Activated T-helper 17 cell treated with anti-CD3 and anti-CD28 coated beads, Interleukin-2, amount 50 U/mL, for 72 hours (primary cell): ENCODE data around the gene SYNGR2. TPM values are rescaled to one million over a fixed set of nuclear protein-coding genes. Genes with fewer than 3 reads are reported as not detected.

ENCODE experiments used
- ATAC-seq: fragments of 150-1000 bp; cut with Tn5 transposase; replicated peaks from 2 replicates; pipeline ENCODE4 v1.10.0; 2021; ENCODE audit warnings: mild to moderate bottlenecking, moderate library complexity
- H3K27ac Mint-ChIP-seq: one replicate; pipeline ENCODE4 v1.8.0; 2022; ENCODE audit warnings: mixed read lengths
- H3K27me3 Mint-ChIP-seq: one replicate; pipeline ENCODE4 v1.8.0; 2022; ENCODE audit warnings: mixed read lengths
- H3K36me3 Mint-ChIP-seq: one replicate; pipeline ENCODE4 v1.8.0; 2022; ENCODE audit warnings: low read depth, mild to moderate bottlenecking, mixed read lengths
- H3K4me1 Mint-ChIP-seq: one replicate; pipeline ENCODE4 v1.8.0; 2022; ENCODE audit warnings: mixed read lengths
- H3K4me3 Mint-ChIP-seq: one replicate; pipeline ENCODE4 v1.8.0; 2022; ENCODE audit warnings: mild to moderate bottlenecking, mixed read lengths
- H3K9me3 Mint-ChIP-seq: one replicate; pipeline ENCODE4 v1.8.0; 2022; ENCODE audit warnings: mixed read lengths
- total RNA-seq, 2 donors: library from RNA; stranded (reverse); gene quantifications; one replicate each; pipeline ENCODE4 v1.2.3, GENCODE V29; 2022

The SYNGR2 gene
- total RNA-seq, 2 donors from 2014 or later, result 90.4 to 118 TPM

DNA sequence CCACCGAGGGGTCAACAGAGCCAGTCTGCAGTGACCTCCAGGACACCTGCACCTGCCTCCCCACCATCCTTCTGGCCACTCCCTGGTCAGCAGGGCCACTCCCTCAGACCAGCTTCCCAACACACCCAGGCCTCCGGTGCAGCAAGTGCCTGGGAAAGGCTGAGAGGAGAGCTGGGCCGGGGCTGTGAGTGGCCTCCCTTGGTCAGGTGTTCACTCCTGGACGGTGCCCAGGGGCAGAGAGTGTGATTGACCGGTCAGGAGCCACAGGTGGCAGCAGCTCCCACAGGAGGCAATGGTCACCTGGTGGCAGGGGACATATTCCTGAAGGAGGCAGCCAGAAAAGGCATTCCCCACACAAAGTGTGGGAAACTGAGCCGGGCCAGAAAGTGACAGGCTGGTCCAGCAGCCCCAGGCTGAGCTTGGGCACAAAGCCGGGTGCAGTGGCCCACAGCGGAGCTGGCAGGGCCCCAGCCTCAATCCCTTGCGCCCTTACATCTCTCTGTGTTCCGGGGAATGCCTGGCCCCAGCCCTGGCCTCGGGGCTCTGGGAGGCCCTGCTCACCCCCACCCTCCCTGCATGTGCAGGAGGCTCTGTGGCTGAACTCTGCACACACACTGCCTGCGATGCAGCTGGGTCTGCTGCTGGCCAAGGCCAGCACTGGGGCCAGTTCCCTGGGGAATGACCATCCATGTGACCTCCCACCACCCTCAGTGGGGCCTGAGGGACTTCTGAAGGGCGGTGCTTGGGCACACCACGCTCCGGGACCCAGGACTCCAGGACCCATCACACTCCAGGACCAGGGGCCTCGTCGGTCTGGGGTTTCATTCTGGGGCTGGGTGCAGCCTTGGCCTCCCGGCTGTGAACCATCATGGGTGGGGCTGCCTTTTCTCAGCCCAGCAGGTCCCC is 23.4 kb upstream of the SYNGR2 start:
- Mint-ChIP-seq H3K4me1 (peaks cover 10% of the 10 kb centered on the region), H3K27ac (peak overlapping the region; percentile 62), H3K36me3 (peaks cover 25% of the 10 kb centered on the region), H3K27me3 (no peaks in the 10 kb centered on the region), H3K4me3 (no peak overlapping the region), H3K9me3 (no peaks in the 10 kb centered on the region)
- no peak for ATAC-seq

DNA sequence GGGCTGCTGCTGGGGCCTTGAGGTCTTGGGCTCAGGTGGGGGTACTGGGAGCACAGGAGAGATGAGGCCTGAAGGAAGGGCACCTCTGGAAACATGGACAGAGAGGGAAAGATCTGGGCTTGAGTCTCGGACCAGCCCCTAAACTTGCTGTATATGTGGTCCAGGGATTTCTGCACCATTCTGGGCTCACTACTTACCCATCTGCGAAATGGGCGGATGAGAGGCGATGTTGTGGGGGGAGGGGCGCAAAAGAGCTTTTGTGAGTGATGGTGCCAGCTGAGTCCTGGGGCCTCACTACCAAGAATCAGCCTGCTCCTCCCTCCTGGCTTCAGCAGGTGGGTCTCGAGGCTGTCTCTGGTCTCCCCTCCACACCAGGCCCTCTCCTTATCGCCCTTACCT is 21.9 kb upstream of the SYNGR2 start:
- peak overlapping the region; percentile 22 for H3K27ac Mint-ChIP-seq
- no peak overlapping the region for H3K4me3 Mint-ChIP-seq
- H3K27me3 Mint-ChIP-seq, result no peaks in the 10 kb centered on the region
- peaks cover 13% of the 10 kb centered on the region for H3K36me3 Mint-ChIP-seq
- peaks cover 9% of the 10 kb centered on the region for H3K4me1 Mint-ChIP-seq
- no peaks in the 10 kb centered on the region for H3K9me3 Mint-ChIP-seq
- no peak for ATAC-seq

DNA sequence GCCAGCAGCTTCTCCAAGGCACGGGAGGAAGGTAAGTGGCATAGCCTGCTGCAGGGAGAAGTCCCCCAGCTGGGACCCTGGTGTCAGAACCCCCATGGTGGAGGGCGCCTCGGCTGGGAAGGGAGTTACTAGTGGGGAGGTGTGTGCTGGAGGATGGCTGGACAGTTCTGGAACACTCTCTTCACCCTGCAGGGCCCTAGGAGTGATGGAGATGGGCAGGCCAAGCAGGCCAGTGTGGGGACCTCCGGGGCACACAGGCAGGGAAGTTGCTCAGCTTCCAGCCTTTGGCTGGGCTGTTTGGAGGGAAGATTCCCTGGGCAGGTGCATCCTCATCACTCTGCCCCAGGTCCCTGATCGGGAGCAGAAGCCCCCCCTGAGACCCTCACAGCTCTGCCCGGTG is 21.5 kb upstream of the SYNGR2 start:
- H3K36me3 Mint-ChIP-seq, result peaks cover 9% of the 10 kb centered on the region
- H3K27me3 Mint-ChIP-seq, result no peaks in the 10 kb centered on the region
- no peaks in the 10 kb centered on the region for H3K9me3 Mint-ChIP-seq
- peaks cover 9% of the 10 kb centered on the region for H3K4me1 Mint-ChIP-seq
- H3K4me3 Mint-ChIP-seq, result no peak overlapping the region
- peak overlapping the region; percentile 62 for H3K27ac Mint-ChIP-seq
- ATAC-seq, result no peak

DNA sequence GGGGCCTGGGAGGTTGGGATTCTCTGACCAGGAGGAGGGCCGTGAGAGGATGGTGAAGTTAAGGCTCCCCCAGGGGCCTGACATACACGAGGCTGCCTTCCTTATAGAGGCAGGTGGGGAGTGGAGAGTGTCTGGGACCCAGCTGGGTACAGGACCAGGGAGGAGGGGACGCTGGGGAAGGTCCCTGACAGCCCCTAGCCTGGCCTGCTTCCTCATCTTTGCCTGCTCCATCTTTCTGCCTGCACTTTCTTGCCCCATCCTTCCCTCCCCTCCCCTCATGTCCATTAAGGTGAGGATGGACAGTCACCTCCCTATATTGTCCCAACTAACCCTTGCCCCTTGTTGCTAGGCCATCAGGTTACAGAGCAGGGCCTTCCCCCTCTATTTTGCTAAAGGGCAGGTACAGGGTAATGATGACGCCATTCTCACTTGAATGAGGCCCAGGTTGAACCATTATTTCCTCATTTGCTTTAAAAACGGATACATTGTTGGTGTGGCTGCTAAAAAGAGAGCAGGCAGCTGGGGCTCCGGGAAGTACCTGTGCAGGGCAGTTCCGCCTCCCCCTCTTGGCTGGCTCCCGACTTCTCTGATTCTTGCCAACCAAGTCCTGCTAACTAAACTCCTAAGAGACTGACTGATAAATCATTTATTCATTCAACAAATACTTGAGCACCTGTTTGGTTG is 20.9 kb upstream of the SYNGR2 start:
- Mint-ChIP-seq H3K4me1 (peaks cover 9% of the 10 kb centered on the region), H3K4me3 (no peak overlapping the region), H3K9me3 (no peaks in the 10 kb centered on the region), H3K27me3 (no peaks in the 10 kb centered on the region), H3K36me3 (peaks cover 4% of the 10 kb centered on the region), H3K27ac (peak overlapping the region; percentile 62)
- ATAC-seq, result peak; percentile 28

DNA sequence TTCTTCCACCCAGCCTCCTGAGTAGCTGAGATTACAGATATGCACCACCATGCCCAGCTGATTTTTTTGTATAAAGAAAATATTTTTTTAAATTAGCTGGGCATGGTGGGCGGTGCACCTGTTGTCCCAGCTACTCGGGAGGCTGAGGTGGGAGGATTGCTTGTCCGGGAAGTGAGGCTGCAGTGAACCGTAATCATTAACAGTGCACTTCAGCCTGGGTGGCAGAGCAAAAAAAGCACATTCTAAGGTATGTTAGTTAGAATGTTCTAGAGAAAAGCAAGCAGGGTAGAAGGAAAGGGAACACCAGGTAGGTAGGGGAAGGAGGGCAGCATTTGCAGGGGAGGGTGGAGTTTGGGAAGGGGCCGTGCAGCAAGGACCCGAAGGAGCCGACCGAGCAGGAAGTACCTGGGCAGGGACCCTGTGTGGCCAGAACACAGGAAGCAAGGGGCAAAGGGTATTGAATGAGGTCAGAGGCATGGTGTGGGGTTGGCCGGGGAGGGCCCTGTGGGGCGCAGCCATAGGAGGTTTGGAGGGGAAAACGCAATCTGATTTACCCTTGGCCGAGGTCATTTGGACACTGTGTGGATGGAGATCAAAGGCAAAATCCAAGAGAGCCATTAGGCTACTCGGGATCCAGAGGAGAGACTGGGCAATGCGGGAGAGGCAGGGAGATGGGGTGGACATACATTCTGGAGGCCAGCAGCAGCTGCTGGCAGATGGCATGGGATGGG is 19.9 kb upstream of the SYNGR2 start:
- Mint-ChIP-seq H3K4me3 (no peak overlapping the region), H3K27me3 (no peaks in the 10 kb centered on the region), H3K36me3 (no peaks in the 10 kb centered on the region), H3K4me1 (peaks cover 9% of the 10 kb centered on the region), H3K9me3 (no peaks in the 10 kb centered on the region), H3K27ac (no peak overlapping the region)
- ATAC-seq, result no peak

DNA sequence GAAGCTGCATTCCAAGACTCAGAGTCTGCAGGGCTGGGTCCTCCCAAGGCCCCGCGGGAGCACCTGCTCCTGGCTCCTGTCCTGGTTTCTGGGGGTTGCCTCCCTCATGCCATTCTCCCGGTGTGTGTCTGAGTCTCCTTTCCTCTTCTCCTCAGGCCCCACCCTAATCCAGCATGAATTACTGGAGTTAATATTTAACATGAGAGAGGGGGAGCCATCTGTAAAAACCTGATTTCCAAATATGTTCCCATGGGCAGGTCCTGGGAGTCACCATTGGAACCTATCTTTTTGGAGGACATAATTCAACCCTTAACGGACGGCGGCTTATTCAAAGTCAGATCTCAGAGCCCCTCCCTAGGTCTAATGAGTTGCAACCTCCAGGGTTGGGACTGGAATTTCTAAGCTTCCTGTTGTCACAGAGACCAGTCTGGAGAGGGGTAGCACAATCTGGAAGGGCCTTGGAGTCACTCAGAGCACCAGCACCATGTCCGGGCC is 16.8 kb upstream of the SYNGR2 start:
- ATAC-seq, result no peak
- H3K4me1 Mint-ChIP-seq, result peaks cover 9% of the 10 kb centered on the region
- no peaks in the 10 kb centered on the region for H3K9me3 Mint-ChIP-seq
- no peaks in the 10 kb centered on the region for H3K27me3 Mint-ChIP-seq
- no peak overlapping the region for H3K4me3 Mint-ChIP-seq
- H3K36me3 Mint-ChIP-seq, result no peaks in the 10 kb centered on the region
- no peak overlapping the region for H3K27ac Mint-ChIP-seq

DNA sequence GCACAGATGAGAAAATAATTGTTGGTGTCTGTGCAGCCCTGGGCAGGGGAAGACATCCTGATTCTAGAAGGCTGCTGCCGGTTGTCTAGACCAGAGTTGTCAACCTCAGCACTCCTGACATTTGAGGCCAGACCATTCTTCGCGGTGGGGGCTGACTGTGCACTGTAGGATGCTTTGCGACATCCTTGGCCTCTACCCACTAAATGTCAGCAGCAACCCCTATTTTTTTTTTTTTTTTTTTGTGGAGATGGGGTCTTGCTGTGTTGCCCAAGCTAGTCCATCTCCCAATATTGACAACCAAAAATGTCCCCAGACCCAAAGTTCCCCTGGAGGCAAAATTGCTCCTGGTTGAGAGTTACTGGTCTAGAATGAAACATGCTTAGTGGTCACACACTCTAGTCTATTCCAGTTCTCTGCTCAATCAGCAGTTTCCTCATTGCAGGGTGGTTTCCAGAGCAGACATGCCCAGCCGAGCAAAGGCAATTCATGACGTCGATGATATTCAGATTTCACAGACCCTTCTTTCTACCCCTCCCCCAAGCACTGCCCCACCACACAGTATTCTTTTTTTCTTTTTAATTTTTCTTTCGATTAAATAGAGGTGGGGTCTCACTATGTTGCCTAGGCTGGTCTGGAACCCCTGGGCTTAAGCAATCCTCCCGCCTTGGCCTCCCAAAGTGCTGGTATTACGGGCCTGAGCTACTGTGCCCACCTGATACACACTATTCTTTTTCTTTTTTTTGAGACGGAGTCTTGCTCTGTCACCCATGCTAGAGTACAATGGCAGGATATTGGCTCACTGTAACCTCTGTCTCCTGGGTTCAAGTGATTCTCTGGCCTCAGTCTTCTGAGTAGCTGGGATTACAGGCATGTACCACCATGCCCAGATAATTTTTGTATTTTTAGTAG is 13.2 kb upstream of the SYNGR2 start:
- Mint-ChIP-seq H3K4me1 (peaks cover 11% of the 10 kb centered on the region), H3K27ac (peak overlapping the region; percentile 63)

DNA sequence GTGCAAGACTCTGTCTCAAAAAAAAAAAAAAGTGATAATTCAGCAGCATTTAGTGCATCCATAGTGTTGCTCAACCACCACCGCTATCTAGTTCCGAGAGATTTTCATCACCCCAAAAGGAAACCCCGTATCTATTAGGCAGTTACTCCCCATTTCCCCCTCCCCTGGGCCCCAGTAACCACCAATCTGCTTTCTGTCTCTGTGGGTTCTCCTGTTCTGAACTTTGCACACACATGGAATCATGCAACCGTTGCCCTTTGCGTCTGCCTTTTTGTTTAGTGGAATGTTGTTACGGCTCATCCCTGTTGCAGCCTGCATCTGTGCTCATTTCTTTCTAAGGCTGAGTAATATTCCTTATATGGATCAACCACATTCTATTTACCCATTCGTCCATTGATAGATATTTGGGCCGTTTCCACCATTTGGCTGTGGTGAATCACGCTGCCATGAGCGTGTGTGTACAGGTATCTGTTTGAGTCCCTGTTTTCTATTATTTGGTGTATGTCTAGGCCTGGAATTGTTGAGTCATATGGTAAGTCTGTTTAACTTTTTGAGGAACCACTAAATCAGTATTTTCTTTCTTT is 8.7 kb upstream of the SYNGR2 start:
- Mint-ChIP-seq H3K4me3 (peak overlapping the region; percentile 60), H3K27ac (peak overlapping the region; percentile 92)
- ATAC-seq, result peak; percentile 89

More for the DNA sequence above, 13.2 kb upstream of the SYNGR2 start:
- peak overlapping the region; percentile 19 for H3K4me3 Mint-ChIP-seq
- peaks cover 6% of the 10 kb centered on the region for H3K36me3 Mint-ChIP-seq
- ATAC-seq, result peak; percentile 66
- H3K9me3 Mint-ChIP-seq, result no peaks in the 10 kb centered on the region
- no peaks in the 10 kb centered on the region for H3K27me3 Mint-ChIP-seq

DNA sequence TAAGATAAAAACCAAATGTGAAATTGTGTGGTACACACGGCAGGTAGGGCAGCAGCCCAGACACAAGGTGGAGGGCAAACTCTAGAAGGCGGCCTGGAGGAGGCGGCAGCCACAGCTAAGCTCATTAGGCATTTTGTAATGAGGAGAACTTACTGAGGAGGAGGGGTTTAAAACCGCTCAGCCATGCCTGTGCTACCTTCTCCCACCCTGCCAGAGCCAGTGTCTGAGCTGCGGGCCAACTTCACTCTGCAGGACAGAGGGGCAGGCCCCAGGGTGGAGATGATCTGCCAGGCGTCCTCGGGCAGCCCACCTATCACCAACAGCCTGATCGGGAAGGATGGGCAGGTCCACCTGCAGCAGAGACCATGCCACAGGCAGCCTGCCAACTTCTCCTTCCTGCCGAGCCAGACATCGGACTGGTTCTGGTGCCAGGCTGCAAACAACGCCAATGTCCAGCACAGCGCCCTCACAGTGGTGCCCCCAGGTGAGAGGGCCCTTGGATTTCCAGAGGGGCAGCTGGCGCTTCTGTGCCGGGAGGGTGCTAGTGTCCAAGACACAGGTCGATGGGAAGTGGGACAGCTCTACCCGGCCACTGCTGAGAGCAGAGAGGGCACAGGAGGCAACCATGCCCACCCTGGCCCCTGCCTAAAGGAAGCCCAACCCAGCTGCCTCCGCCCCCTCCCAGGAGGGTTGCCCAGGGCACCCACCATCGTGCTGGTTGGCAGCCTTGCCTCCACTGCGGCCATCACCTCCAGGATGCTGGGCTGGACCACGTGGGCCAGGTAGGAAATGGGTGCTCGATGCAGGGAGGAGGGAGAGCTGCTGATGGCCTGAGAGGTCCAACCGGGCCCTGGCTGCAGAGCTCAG is 4.3 kb upstream of the SYNGR2 start:
- no peak for ATAC-seq
- Mint-ChIP-seq H3K9me3 (no peaks in the 10 kb centered on the region), H3K4me1 (peaks cover 12% of the 10 kb centered on the region), H3K36me3 (peaks cover 7% of the 10 kb centered on the region), H3K27ac (no peak overlapping the region), H3K27me3 (no peaks in the 10 kb centered on the region), H3K4me3 (no peak overlapping the region)

More for the DNA sequence above, 8.7 kb upstream of the SYNGR2 start:
- H3K36me3 Mint-ChIP-seq, result peaks cover 7% of the 10 kb centered on the region
- no peaks in the 10 kb centered on the region for H3K9me3 Mint-ChIP-seq
- no peaks in the 10 kb centered on the region for H3K27me3 Mint-ChIP-seq
- H3K4me1 Mint-ChIP-seq, result peaks cover 12% of the 10 kb centered on the region

DNA sequence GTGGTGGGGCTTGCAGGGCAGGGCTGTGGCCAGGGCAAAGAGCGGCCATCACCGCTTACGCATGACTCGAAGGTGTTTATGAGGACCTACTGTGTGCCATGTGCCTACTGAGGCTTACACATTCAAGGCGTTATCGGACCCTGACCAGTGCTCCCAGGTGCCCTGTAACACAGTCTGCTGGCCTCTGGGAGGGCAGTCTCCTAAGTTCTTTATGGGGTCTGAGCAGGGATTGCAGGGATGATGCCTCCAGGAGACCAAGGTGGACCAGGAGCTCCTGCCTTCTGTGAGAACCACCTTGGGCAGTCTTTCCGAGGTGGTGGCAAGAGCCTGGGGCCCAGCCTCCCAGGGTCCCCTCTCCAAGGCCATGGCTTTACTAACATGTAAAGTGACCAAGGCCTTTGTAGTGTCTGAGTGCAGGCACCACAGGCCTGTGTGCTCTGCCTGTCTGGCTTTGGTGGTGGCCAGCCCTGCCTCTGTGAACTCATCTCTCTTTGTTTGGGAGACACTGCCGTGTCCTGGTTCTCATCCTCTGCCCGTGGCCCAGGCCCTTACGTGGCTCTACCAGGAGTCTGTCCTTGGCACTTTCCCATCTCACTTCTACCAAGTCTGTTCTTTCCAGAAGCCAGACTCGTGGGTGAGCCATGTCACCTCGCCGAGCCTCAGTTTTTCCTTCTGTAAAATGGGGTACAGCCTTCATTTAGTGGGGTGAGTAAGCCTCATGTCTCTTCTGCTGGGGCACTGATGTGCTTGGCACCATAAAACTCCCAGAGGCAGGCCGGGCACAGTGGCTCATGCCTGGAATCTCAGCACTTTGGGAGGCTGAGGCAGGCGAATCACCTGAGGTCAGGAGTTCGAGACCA is 3.4 kb upstream of the SYNGR2 start:
- Mint-ChIP-seq H3K36me3 (peaks cover 3% of the 10 kb centered on the region), H3K27me3 (no peaks in the 10 kb centered on the region), H3K4me3 (no peak overlapping the region), H3K27ac (no peak overlapping the region), H3K4me1 (peaks cover 6% of the 10 kb centered on the region), H3K9me3 (no peaks in the 10 kb centered on the region)
- no peak for ATAC-seq

DNA sequence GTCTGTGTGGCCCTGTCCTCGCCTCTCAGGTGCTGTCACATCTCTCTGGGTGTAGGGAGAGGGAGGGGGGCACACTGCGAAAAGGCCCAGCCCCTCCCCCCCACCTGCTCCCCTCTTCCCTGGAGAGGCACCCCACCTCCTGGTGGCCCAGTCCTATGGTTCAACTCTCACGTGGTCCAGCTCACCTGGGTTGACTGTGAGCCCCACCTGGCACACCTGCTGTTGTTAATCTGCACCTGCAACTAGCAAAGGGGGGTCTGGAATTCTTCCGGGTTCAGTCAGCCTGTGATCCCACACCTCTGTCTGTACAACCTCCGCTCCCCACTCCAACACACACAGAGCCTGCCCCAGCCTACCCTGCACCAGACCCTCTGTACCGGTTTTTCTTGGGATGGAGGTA is 2.0 kb upstream of the SYNGR2 start:
- Mint-ChIP-seq H3K27ac (no peak overlapping the region), H3K36me3 (peaks cover 9% of the 10 kb centered on the region), H3K4me1 (peaks cover 2% of the 10 kb centered on the region), H3K4me3 (no peak overlapping the region), H3K9me3 (no peaks in the 10 kb centered on the region), H3K27me3 (no peaks in the 10 kb centered on the region)
- no peak for ATAC-seq
